GM06990 (cell line): ENCODE results near the gene MTA1.

Experiments
- DNase-seq: peaks from one replicate; pipeline ENCODE4 v3.0.0-alpha.2; 2011; ENCODE audit not compliant: insufficient read length; ENCODE audit errors: extremely low read depth
- H3K27me3 ChIP-seq: replicated peaks from 2 replicates; pipeline ENCODE4 v1.6.0; 2011; ENCODE audit warnings: low read length; ENCODE audit not compliant: control insufficient read depth, insufficient read depth
- H3K36me3 ChIP-seq: 2 replicates; pipeline ENCODE4 v1.5.1; 2011; ENCODE audit warnings: low read length; ENCODE audit not compliant: control insufficient read depth, insufficient read depth
- H3K4me3 ChIP-seq: replicated peaks from 2 replicates; pipeline ENCODE4 v1.5.1; 2011; ENCODE audit warnings: low read depth, mild to moderate bottlenecking, control low read depth, low read length
- TF ChIP-seq, protein P1 (sequence below): IDR thresholded peaks from 2 replicates; pipeline ENCODE4 v1.5.1; 2011; ENCODE audit warnings: low read length, control low read depth, mild to moderate bottlenecking, inconsistent platforms; ENCODE audit not compliant: insufficient read depth, poor library complexity, severe bottlenecking

The MTA1 gene

GRCh38 chr14:105444859-105445258, 25.2 kb downstream of the MTA1 start:
- Histone ChIP-seq H3K4me3 (no peak overlapping the region), H3K36me3 (peaks cover 20% of the 10 kb centered on the region), H3K27me3 (no peaks in the 10 kb centered on the region)
- TF ChIP-seq, protein P1, sequence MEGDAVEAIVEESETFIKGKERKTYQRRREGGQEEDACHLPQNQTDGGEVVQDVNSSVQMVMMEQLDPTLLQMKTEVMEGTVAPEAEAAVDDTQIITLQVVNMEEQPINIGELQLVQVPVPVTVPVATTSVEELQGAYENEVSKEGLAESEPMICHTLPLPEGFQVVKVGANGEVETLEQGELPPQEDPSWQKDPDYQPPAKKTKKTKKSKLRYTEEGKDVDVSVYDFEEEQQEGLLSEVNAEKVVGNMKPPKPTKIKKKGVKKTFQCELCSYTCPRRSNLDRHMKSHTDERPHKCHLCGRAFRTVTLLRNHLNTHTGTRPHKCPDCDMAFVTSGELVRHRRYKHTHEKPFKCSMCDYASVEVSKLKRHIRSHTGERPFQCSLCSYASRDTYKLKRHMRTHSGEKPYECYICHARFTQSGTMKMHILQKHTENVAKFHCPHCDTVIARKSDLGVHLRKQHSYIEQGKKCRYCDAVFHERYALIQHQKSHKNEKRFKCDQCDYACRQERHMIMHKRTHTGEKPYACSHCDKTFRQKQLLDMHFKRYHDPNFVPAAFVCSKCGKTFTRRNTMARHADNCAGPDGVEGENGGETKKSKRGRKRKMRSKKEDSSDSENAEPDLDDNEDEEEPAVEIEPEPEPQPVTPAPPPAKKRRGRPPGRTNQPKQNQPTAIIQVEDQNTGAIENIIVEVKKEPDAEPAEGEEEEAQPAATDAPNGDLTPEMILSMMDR = no peak
- no peak for DNase-seq

- DNase-seq = no peak
- Histone ChIP-seq H3K27me3 (no peaks in the 10 kb centered on the region), H3K4me3 (no peak overlapping the region), H3K36me3 (peaks cover 19% of the 10 kb centered on the region)
- TF ChIP-seq, protein P1 = no peak
These were observed 25.7 kb downstream of the MTA1 start for GRCh38 chr14:105445290-105445689.

DNA sequence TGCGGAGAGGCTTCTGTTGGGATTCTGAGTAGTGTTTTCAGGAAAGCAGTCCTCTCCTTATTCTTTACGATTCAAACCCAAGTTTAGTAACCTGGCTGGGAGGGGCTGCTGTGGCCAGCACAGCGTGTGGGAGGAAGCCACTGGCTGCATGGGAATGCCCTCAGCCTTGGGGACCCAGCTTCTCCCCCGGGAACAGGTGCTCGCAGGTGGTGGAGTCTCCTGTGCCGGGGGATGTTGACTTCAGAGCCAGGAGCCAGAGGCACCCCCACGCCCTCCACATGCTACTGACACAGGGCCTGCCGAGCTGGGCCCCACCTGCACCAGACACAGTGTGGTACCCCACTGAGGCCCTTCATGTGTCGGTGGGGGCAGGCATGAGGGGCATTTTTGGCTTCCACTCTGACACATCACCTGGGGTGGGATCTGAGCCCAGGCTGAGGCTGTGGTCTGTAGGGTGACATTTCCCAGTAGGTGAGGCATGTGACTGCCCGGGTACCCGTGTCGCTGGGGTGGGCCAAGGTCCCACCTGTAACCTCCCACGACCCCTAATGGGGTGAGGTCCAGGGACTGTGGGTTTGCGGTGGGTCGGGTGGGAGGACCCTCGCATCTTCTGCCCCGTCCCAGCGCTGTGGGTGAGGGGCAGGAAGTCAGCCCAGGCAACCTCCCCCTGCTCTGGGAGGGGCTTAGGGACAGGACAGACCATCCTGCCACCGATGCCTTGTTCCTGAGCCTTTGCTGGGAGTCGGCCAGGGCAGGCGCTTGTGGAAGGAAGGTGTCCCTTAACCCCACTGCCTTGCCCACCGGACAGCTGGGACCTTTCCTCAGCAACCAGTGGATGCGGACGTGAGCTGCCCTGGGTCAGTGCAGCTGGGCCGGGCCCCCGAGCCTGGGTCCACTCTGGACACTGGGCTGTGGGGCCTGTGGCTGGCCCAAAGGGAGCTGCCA, 26.5 kb downstream of the MTA1 start:
- no peak for DNase-seq
- Histone ChIP-seq H3K27me3 (no peaks in the 10 kb centered on the region), H3K36me3 (peaks cover 18% of the 10 kb centered on the region), H3K4me3 (no peak overlapping the region)
- TF ChIP-seq, protein P1 = no peak

- H3K27me3 ChIP-seq = no peaks in the 10 kb centered on the region
- no peak for DNase-seq
- TF ChIP-seq, protein P1 = no peak
- no peak overlapping the region for H3K4me3 ChIP-seq
- peaks cover 22% of the 10 kb centered on the region for H3K36me3 ChIP-seq
These were observed 27.3 kb downstream of the MTA1 start for GRCh38 chr14:105446971-105447370.

- Histone ChIP-seq H3K27me3 (no peaks in the 10 kb centered on the region), H3K4me3 (no peak overlapping the region), H3K36me3 (peaks cover 15% of the 10 kb centered on the region)
- no peak for DNase-seq
- TF ChIP-seq, protein P1 = no peak
These were observed 28.3 kb downstream of the MTA1 start for GRCh38 chr14:105447651-105448640.
